Measurements from ENCODE around the gene IP6K2. TPM values are rescaled to one million over a fixed set of nuclear protein-coding genes. Genes with fewer than 3 reads are reported as not detected.

Gene IP6K2
- total and polyA plus RNA-seq, 2 of the 13 experiments (the other 11 are each of a cell fraction or from before 2014, with no cell fraction given) = 85.5 to 112 TPM

DNA sequence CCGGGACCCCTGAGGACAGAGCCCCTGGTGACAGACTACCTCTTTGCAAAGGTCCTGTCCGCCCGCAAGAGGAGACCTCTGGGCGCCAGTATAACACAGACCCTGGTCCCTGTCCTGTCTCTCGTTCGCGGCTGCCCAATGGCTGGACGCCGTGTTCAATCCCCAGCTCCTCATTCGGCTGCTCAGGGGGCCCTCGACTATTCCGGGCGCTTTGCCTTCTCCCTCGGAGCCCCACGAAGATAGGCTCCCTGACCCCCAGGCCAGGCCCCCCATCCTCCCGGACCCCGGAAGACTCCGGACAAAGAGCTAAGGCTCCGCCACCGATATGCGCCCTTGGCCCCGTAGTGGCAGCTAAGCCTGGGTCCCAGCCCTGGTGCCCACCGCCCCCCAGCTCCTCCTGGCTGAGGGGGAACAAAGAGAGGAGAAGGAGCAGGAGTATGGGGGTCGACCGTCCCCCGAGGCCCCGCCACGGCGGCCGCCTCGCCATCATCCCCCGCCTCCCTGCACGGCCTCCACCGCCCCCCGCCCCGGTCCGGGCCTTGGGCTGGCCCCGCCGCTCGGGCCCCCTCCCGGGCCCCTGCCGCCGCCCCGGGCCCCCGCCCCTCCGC, 54.8 kb downstream of the IP6K2 start:
- peaks cover 1 to 3% of the 10 kb centered on the region in 2 experiments; a peak in 2 of 5 replicates for H3K36me3 ChIP-seq (replicated peaks in 1 of 2; ENCODE audit: control insufficient read depth in 1 of 2, insufficient read depth in 2 of 2, low read length in 2 of 2)
- ATAC-seq (peak; percentile 5), FAIRE-seq (no peak), DNase-seq (ENCODE audit: low spot score) (no peak)
- ChIA-PET CTCF (ENCODE audit: low intra/inter-chr PET ratio, low total read pairs) (no interaction called here), POLR2A (interaction anchor here (0.6 to 4.0 kb wide), 16 partner anchors 24 to 235 kb away, joined by 3 to 40 read pairs (median 4); partner anchors contain the start of genes CCDC51, IP6K2, NCKIPSD and PFKFB4)
- H3K79me2 ChIP-seq (ENCODE audit: insufficient read depth, low read length) = no peaks in the 10 kb centered on the region
- peak overlapping the region; percentile 56 to 77 (median 58); a peak in 5 of 6 replicates for H3K4me3 ChIP-seq (replicated peaks in 1 of 3; ENCODE audit: insufficient read depth in 1 of 3, low read depth in 2 of 3, low read length in 3 of 3)
- peaks cover 21% of the 10 kb centered on the region for H3K4me1 ChIP-seq (ENCODE audit: insufficient read depth, low read length)
- BruUV-seq (replicated peaks) = no TSS peak
- H3K27me3 ChIP-seq (ENCODE audit: control insufficient read depth in 1 of 2, insufficient read depth in 2 of 2, low read length in 2 of 2) = no peaks in the 10 kb centered on the region
- no peaks in the 10 kb centered on the region for H3K9me3 ChIP-seq (ENCODE audit: low read length)
- no peak overlapping the region for H2AFZ ChIP-seq (ENCODE audit: low read length)
- peak overlapping the region; percentile 67 for H3K4me2 ChIP-seq (ENCODE audit: low read depth, low read length)
- intact Hi-C loops (cut with micrococcal nuclease; ENCODE audit: unreplicated experiment) (no loop called here), in situ Hi-C loops (cut with HindIII; ENCODE audit: extremely low pct_ligation_motif_present, low pct_unique_long_range_greater_than_20kb) (no loop called here)
- H3K9ac ChIP-seq (ENCODE audit: insufficient read depth, low read depth, low read length) = peak overlapping the region; percentile 68
- 43% methylated on average over 28 of the region's 46 CpGs for WGBS (ENCODE audit: low lambda C conversion rate)
- H4K20me1 ChIP-seq (ENCODE audit: insufficient read depth, low read length) = peaks cover 6% of the 10 kb centered on the region
- peak overlapping the region; percentile 96 for H3K27ac ChIP-seq (ENCODE audit: extremely low read length, insufficient read depth, low read length)
- peak in 1 of 2 experiments; percentile 5; a peak in 1 of 4 replicates for TF ChIP-seq POLR2A (IDR thresholded peaks at IDR 0.05; ENCODE audit: insufficient read depth in 1 of 2, low read depth in 2 of 2, low read length in 2 of 2)
- TF ChIP-seq, protein P1, sequence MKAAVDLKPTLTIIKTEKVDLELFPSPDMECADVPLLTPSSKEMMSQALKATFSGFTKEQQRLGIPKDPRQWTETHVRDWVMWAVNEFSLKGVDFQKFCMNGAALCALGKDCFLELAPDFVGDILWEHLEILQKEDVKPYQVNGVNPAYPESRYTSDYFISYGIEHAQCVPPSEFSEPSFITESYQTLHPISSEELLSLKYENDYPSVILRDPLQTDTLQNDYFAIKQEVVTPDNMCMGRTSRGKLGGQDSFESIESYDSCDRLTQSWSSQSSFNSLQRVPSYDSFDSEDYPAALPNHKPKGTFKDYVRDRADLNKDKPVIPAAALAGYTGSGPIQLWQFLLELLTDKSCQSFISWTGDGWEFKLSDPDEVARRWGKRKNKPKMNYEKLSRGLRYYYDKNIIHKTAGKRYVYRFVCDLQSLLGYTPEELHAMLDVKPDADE (CRISPR knock-in tag; IDR thresholded peaks at IDR 0.05) = no peak
- no peak for TF ChIP-seq MLLT10 (CRISPR knock-in tag; IDR thresholded peaks at IDR 0.05)
- TF ChIP-seq, protein P2, sequence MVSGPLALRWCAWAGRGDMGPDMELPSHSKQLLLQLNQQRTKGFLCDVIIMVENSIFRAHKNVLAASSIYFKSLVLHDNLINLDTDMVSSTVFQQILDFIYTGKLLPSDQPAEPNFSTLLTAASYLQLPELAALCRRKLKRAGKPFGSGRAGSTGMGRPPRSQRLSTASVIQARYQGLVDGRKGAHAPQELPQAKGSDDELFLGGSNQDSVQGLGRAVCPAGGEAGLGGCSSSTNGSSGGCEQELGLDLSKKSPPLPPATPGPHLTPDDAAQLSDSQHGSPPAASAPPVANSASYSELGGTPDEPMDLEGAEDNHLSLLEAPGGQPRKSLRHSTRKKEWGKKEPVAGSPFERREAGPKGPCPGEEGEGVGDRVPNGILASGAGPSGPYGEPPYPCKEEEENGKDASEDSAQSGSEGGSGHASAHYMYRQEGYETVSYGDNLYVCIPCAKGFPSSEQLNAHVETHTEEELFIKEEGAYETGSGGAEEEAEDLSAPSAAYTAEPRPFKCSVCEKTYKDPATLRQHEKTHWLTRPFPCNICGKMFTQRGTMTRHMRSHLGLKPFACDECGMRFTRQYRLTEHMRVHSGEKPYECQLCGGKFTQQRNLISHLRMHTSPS (CRISPR knock-in tag; IDR thresholded peaks at IDR 0.05; ENCODE audit: low read depth) = no peak
- TF ChIP-seq ARNTL (CRISPR knock-in tag; IDR thresholded peaks at IDR 0.05) = no peak
- no peak for TF ChIP-seq CBX5 (CRISPR knock-in tag; IDR thresholded peaks at IDR 0.05; ENCODE audit: borderline replicate concordance)
- TF ChIP-seq, protein P3, sequence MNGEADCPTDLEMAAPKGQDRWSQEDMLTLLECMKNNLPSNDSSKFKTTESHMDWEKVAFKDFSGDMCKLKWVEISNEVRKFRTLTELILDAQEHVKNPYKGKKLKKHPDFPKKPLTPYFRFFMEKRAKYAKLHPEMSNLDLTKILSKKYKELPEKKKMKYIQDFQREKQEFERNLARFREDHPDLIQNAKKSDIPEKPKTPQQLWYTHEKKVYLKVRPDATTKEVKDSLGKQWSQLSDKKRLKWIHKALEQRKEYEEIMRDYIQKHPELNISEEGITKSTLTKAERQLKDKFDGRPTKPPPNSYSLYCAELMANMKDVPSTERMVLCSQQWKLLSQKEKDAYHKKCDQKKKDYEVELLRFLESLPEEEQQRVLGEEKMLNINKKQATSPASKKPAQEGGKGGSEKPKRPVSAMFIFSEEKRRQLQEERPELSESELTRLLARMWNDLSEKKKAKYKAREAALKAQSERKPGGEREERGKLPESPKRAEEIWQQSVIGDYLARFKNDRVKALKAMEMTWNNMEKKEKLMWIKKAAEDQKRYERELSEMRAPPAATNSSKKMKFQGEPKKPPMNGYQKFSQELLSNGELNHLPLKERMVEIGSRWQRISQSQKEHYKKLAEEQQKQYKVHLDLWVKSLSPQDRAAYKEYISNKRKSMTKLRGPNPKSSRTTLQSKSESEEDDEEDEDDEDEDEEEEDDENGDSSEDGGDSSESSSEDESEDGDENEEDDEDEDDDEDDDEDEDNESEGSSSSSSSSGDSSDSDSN (CRISPR knock-in tag; IDR thresholded peaks at IDR 0.05) = no peak
- no peak for TF ChIP-seq ZNF331 (CRISPR knock-in tag; IDR thresholded peaks at IDR 0.05)
- TF ChIP-seq ZNF253 (CRISPR knock-in tag; IDR thresholded peaks at IDR 0.05; ENCODE audit: borderline replicate concordance) = 0 out of 2 replicates have a peak, but pooled peaks have one; percentile 6
- no peak for TF ChIP-seq DR1 (CRISPR knock-in tag; IDR thresholded peaks at IDR 0.05)
- TF ChIP-seq NFIC (IDR thresholded peaks at IDR 0.05; ENCODE audit: low read length) = no peak
- TF ChIP-seq SRY (CRISPR knock-in tag; IDR thresholded peaks at IDR 0.05) = no peak
- TF ChIP-seq, protein P4, sequence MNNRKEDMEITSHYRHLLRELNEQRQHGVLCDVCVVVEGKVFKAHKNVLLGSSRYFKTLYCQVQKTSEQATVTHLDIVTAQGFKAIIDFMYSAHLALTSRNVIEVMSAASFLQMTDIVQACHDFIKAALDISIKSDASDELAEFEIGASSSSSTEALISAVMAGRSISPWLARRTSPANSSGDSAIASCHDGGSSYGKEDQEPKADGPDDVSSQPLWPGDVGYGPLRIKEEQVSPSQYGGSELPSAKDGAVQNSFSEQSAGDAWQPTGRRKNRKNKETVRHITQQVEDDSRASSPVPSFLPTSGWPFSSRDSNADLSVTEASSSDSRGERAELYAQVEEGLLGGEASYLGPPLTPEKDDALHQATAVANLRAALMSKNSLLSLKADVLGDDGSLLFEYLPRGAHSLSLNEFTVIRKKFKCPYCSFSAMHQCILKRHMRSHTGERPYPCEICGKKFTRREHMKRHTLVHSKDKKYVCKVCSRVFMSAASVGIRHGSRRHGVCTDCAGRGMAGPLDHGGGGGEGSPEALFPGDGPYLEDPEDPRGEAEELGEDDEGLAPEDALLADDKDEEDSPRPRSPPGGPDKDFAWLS (CRISPR knock-in tag; IDR thresholded peaks at IDR 0.05; ENCODE audit: borderline replicate concordance) = no peak
- no peak for TF ChIP-seq ZNF850 (CRISPR knock-in tag; conservative IDR thresholded peaks at IDR 0.05)
- TF ChIP-seq ZNF775 (CRISPR knock-in tag; IDR thresholded peaks at IDR 0.05; ENCODE audit: borderline replicate concordance) = no peak
- TF ChIP-seq ZNF556 (CRISPR knock-in tag; IDR thresholded peaks at IDR 0.05; ENCODE audit: borderline replicate concordance) = no peak

All from HepG2 (cell line).